GM21381 (cell line): Measurements from ENCODE around the gene YIPF7.

Source experiments
- ATAC-seq: cut with Tn5 transposase; IDR thresholded peaks from one replicate; pipeline ENCODE4 v1.9.1; 2021; ENCODE audit warnings: mild to moderate bottlenecking, moderate library complexity; ENCODE audit not compliant: unreplicated experiment

The YIPF7 gene

GRCh38 chr4:44651425-44651824 is at the start of gene YIPF7:
Gene YIPF7 (minus strand): TSS chr4:44651625. CDS start chr4:44650100, 1,525 bp downstream.
- ATAC-seq, result no peak

DNA sequence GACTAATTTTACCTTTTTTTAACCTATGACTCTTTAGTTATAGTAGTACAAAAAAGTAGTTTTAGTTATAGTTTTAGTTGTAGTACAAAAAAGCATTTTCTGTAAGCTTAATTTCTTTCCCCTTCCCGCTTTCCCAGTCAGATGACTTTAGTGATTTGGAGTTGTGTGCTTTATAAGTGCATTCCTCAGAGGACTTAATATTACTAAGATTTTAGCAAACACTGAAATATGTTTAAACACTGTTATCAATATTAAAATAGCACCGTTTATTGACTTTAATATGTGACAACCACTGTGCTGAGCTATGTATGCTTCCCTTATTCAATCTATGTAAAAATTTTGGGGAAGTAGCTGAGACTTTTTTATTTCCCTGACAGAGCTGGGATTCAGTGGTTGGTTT is 49.6 kb upstream of the YIPF7 start:
- no peak for ATAC-seq

DNA sequence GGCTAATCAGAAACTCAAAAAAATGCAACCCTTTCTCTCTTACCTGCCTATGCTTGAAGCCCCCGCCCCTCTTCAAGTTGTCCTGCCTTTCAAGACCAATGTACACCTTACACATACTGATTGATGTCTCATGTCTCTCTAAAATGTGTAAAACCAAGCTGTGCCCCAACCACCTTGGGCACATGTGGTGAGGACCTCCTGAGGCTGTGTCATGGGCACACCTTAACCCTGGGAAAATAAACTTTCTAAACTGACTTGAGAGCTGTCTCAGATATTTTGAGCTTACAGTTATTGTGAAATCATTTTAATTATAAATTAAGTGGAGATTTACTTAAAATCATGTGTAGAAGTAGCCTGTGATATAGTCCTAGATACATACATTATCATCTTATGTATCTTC is 49.0 kb upstream of the YIPF7 start:
- no peak for ATAC-seq

DNA sequence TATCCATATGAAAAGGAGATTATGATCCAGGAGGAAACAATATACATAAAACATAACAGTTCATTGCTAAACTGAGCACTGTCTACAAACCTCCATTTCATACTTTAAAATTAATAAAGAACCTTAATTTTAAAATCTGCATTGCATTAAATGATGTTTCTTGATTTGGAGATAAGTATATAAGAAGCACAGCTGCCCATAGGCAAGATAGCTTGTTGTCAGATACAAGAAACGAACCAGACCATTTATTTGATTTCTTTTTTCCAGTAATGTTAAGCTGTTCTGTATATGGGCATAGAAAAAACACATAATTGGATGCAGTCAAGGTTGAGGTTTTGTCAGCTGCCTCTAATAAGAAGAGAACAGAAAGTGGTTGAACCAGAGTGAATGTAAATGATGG is 33.2 kb upstream of the YIPF7 start:
- no peak for ATAC-seq

DNA sequence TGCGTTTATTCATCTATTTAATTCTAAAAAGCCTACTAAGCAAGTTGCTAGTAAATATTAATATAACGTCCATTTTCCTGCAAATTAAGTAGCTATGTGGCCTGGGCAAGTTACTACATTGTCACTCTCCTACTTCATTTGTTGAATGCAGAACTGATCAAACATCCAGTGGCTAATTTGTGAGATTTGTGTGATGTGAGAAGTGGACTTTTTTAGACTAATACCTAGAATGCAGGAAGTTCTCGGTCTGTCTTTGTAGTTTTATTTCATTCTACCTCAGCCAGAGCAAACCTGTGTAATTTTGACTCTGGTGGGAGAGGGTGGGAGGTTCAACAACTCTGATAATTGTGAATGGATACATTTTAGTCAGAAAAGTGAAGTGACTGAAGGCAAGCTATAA is 27.6 kb upstream of the YIPF7 start:
- no peak for ATAC-seq

GRCh38 chr4:44678094-44679041 is 26.9 kb upstream of the YIPF7 start, which contains the start of gene GUF1:
Gene GUF1 (plus strand): TSS chr4:44678420. CDS start chr4:44678623, 203 bp downstream.
- peak; percentile 95 for ATAC-seq

DNA sequence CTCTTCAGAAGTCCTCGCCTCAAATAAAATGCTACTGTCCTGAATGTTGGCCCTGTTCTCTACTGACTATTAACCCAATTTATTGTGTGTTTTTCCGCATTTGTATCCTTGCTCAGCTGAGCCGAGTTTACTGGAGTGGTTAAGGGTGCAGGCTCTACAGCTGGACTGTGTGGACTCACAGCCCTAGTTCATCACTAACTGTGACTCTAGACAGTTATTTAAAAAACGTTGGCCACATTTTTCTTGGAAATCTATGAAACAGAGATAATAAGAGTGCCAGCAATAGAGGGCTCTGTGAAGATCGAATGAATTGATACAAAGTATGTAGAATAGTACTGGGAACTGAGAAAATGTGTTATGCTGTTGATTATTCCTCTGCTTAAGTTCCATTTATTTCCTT is 23.9 kb upstream of the YIPF7 start:
- no peak for ATAC-seq

- ATAC-seq, result no peak
These were observed 23.0 kb upstream of the YIPF7 start for GRCh38 chr4:44674471-44674870.

- ATAC-seq, result no peak
These were observed 20.2 kb upstream of the YIPF7 start for GRCh38 chr4:44671636-44672035.

- no peak for ATAC-seq
These were observed 19.2 kb upstream of the YIPF7 start for GRCh38 chr4:44670506-44671199.

GRCh38 chr4:44668526-44668925 is 17.1 kb upstream of the YIPF7 start:
- no peak for ATAC-seq

DNA sequence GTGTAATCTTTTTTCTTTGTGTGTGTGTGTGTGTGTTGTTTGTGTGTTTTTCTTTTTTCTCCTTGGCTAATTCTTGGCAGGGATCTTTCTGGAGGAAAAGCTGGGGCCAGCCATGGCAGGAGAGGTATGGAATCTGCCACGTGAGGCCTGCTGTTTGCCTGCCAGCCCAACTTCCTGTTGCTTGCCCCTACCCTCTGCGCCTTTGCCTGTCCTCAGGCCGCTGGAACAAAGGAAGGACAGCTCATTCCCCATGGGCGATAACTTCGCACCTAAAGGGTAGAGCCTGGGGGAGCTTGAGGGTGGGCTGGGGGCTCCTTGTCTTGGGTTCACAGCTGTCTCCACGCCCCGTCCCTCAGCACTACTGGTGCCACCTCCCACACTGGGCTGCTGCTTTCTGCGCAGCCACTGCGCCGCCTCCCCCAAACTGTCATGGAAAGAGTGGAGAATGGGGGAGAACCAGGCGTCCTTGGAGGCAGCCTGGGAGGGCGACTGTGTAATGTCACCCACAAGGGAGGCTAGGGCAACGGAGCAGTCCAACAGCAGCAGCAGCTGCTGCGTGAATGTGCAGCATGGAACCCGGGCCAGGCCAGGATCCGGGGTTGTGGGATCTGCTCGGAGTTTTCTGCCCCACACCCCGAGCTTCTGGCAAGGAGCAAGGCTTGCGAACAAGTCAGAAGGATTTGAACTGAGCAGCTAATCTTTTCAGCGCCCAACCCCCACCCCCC is 12.3 kb upstream of the YIPF7 start:
- no peak for ATAC-seq

DNA sequence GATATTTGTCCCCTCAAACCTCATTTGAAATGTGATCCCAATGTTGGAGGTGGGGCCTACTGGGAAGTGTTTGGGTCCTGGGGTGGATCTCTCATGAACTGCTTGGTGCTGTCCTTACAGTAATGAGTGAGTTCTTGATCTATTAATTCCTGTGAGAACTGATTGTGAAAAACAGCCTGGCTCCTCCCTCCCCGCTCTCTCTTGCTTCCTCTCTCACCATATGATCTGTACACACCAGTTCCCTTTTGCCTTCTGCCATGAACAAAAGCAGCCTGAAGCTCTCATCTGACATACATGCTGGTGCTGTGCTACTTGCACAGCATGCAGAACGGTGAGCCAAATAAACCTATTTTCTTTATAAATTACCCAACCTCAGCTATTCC is 11.2 kb upstream of the YIPF7 start:
- peak; percentile 70 for ATAC-seq

DNA sequence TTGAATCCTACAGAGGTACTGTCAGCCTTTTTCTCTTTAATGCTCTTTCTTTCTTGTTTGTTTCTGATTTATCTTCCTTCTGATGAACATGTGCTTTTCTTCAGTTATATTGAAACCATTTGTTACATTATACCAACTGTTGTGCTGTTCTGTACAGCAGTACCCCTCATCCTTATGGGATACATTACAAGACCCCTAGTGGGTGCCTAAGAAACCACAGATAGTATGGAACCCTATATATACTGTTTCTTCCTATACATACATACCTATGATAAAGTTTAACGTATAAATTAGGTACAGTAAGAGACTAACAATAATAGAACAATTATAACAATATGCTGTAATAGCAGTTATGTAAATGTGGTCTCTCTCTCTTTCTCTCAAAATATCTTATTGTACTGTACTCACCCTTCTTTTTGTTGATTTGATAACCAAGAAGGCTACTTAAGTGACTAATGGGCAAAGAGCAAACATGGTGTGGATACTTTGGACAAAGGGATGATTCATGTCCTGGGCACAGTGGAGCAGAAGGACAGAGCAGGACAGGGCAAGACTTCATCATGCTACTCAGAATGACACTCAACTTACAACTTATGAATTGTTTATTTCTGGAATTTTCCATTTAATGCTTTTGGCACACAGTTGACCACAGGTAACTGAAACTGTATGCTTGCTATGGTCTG is 10.7 kb upstream of the YIPF7 start:
- ATAC-seq, result peak; percentile 16

DNA sequence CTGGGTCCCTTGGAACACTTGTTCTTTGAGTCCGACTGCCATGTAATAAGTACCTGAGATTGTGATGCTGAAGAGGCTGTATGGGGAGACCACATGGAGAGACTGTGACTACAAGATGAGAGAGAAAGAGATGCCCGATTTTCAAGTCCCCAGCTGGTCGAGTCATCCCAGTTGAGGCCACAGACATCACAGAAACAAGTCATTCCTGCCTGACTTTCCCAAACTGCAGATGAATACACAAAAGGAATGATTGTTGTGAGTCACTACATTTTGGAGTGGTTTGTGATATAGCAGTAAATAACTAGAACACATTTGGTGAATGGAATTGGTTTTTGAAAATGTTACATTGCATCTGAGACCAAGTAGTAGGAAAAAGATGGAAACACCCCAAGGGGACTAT is 9.0 kb upstream of the YIPF7 start:
- no peak for ATAC-seq

- ATAC-seq, result no peak
These were observed 577 bp upstream of the YIPF7 start for GRCh38 chr4:44652002-44652401.

- ATAC-seq, result no peak
These were observed 5.3 kb downstream of the YIPF7 start for GRCh38 chr4:44646151-44646550.

DNA sequence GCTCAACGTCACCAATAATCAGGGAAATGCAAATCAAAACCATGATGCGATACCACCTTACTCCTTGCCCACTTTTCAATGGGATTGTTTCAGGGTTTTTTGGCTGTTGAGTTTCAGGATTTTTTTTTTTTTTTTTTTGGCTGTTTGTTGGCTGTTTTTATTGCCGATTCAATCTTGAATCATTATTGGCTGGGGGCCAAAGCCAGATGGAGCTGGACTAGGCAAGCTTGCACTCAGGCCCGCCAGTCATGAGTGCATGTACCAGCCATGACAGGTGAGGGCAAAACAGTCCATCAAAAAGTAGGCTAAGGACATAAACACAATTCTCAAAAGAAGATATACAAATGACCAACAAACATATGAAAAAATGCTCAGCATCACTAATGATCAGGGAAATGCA is 13.3 kb downstream of the YIPF7 start:
- ATAC-seq, result no peak

GRCh38 chr4:44632733-44633132 is 18.7 kb downstream of the YIPF7 start:
- no peak for ATAC-seq

DNA sequence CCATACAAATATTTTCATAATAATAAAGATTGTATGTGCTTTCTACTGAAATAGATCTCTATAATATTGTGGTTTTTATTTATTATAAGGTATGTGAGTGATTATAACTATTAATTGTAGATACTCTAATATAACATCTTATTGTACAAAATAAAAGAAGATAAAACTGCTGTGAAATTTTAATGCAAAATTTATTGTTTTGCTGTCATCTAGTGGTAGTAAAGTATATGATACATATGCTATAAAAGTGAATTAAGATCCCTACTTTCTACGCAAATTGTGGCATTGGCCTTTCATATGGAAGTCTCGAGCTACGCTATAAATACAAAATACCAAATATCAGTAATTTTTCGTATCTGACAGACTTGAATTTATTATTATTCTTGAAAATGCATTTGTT is 19.3 kb downstream of the YIPF7 start:
- no peak for ATAC-seq
